VCaP (cell line): ENCODE measurements around the gene TRIM9.

Source experiments
- H3K27ac ChIP-seq: fragments of 450-650 bp; 2 replicates; pipeline ENCODE4 v1.5.1; 2017
- TF ChIP-seq, protein P1 (sequence below): fragments of 450-650 bp; conservative IDR thresholded peaks from 2 replicates; pipeline ENCODE4 v1.5.1; 2017; ENCODE audit warnings: mild to moderate bottlenecking, moderate library complexity

Gene TRIM9

GRCh38 chr14:51124029-51124428, 29.1 kb upstream of the TRIM9 start:
- TF ChIP-seq, protein P1, sequence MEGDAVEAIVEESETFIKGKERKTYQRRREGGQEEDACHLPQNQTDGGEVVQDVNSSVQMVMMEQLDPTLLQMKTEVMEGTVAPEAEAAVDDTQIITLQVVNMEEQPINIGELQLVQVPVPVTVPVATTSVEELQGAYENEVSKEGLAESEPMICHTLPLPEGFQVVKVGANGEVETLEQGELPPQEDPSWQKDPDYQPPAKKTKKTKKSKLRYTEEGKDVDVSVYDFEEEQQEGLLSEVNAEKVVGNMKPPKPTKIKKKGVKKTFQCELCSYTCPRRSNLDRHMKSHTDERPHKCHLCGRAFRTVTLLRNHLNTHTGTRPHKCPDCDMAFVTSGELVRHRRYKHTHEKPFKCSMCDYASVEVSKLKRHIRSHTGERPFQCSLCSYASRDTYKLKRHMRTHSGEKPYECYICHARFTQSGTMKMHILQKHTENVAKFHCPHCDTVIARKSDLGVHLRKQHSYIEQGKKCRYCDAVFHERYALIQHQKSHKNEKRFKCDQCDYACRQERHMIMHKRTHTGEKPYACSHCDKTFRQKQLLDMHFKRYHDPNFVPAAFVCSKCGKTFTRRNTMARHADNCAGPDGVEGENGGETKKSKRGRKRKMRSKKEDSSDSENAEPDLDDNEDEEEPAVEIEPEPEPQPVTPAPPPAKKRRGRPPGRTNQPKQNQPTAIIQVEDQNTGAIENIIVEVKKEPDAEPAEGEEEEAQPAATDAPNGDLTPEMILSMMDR: no peak

GRCh38 chr14:51121096-51121495, 26.2 kb upstream of the TRIM9 start:
- H3K27ac ChIP-seq: no peak overlapping the region

More at GRCh38 chr14:51124029-51124428, 29.1 kb upstream of the TRIM9 start:
- no peak overlapping the region for H3K27ac ChIP-seq

DNA sequence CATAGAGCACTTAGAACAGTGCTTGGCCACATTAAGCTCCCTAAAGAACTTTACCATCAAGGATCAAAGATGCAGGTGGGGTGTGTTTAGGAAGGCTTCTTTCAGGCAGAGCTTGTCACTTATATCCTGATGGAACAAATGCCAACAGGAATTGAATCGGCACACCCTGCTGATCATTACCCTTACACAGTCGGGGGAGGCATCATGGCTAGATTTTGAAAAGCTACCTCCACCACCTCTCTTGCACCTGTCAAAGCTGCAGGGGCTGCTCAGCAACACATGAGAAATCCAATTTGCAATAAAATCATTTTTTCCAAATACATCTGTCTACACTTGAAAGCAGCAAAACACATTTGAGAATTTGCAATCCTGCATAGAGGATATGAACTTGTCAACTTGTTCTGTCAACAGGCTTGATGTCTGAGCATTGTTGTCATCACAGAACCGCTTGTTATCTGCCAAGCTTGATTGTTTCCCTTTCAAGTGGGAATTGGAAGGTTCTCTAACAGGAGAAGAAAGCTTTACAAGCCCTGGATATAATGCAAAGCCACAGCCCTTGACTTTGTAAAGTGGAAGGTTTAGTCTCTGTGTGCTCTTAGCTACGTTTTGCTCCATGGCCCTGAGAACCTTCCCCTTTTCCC, 24.6 kb upstream of the TRIM9 start:
- TF ChIP-seq, protein P1: no peak
- no peak overlapping the region for H3K27ac ChIP-seq

More at GRCh38 chr14:51121096-51121495, 26.2 kb upstream of the TRIM9 start:
- TF ChIP-seq, protein P1: no peak

DNA sequence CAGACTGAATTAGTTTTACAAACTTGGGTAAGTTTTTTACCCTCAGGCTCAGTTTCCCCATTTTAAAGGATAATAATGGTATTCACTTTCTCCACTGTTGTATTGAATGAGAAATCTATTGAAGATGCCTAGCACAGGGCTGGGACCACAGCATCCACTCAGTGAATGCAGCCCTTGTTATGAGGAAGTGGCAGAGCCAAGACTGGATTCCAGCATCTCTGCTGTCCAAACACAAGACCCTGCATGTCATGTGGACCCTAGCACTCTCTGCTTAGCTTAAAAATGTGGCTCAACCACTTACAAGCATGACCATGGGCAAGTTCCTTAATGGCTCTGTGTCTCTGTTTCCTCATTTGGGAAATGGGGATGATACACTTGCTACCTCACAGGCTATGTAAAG, 24.1 kb upstream of the TRIM9 start:
- TF ChIP-seq, protein P1: no peak
- no peak overlapping the region for H3K27ac ChIP-seq

DNA sequence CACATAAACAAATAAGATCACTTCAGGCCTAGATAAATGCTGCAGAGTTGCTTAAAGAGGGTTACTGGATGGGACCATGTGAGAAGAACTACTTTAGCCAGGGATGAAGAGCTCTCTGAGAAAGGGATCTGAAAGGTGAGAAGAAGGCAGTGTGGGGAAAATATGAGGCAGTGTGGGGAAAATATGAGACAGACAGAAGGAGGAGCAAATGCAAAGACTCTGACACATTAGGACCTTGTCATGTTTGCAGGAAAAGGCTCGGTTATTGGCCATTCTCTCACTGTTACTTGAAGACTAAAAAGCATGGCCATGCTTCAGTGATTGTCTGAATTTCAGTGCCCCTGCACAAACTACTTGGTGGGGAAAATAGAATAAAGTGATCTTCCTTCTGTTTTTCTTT, 22.7 kb upstream of the TRIM9 start:
- TF ChIP-seq, protein P1: no peak
- H3K27ac ChIP-seq: no peak overlapping the region

GRCh38 chr14:51116682-51117081, 21.8 kb upstream of the TRIM9 start:
- H3K27ac ChIP-seq: peak overlapping the region; percentile 25; the same call in 1 of the 2 replicates
- TF ChIP-seq, protein P1: no peak

DNA sequence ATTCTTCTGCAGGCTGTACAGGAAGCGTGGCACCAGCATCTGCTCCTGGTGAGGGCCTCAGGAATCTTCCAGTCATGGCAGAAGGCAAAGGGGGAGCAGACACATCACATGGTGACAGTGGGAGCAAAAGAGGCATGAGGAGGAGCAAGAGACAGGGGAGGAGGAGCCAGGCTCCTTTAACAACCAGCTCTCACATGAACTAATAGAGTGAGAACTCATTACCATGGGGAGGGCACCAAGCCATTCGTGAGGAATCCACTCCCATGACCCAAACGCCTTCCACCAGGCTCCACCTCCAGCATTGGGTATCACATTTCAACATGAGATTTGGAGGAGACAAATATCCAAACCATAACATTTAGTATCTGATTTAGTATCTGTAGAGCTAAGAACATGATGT, 14.7 kb upstream of the TRIM9 start:
- H3K27ac ChIP-seq: no peak overlapping the region
- TF ChIP-seq, protein P1: no peak
